Breast epithelium (tissue), 4 donors: ENCODE measurements around the gene SDC3. TPM values are rescaled to one million over a fixed set of nuclear protein-coding genes. Genes with fewer than 3 reads are reported as not detected.
"Not testable (repeated sequence)": the region's sequence is repeated elsewhere in the genome, so short reads cannot be mapped to it uniquely, and the experiment has no call there.

ENCODE experiments used
- DNase-seq, 2 donors: peaks; one replicate each; pipeline ENCODE4 v3.0.0-alpha.2; 2019; ENCODE audit warnings: low spot score in 2 of 2
- H3K27ac ChIP-seq, 2 donors: fragments of 200-600 bp; sonication (generic) in 1 of 2; one replicate each; pipeline ENCODE4 v1.5.1; 2016 to 2019; ENCODE audit warnings: mild to moderate bottlenecking in 1 of 2
- H3K27me3 ChIP-seq, 2 donors: fragments of 200-600 bp; sonication (generic) in 1 of 2; one replicate each; pipeline versions ENCODE4 v1.5.1 to v1.6.0; 2017 to 2019; ENCODE audit warnings: control low read depth in 1 of 2, mild to moderate bottlenecking in 1 of 2
- H3K36me3 ChIP-seq: fragments of 200-600 bp; one replicate; pipeline ENCODE4 v1.5.1; 2019
- H3K4me1 ChIP-seq, 2 donors: fragments of 200-600 bp; sonication (generic); one replicate each; pipeline ENCODE4 v1.5.1; 2016 to 2019; ENCODE audit warnings: control low read depth in 1 of 2
- H3K4me3 ChIP-seq, 3 donors: fragments of 200-600 bp; sonication (generic); 1 replicate in 2 of 3; 2 replicates in 1 of 3; pipeline ENCODE4 v1.5.1; 2016 to 2019; ENCODE audit warnings: mild to moderate bottlenecking in 3 of 3, moderate library complexity in 2 of 3
- H3K9me3 ChIP-seq, 2 donors: fragments of 200-600 bp; sonication (generic) in 1 of 2; one replicate each; pipeline ENCODE4 v1.5.1; 2016 to 2019; ENCODE audit warnings: control low read depth in 1 of 2
- CTCF ChIP-seq, 3 donors: fragments of 450-650 bp; IDR thresholded peaks; one replicate each; pipeline ENCODE4 v1.5.1; 2016 to 2017; ENCODE audit warnings: antibody characterized with exemption in 3 of 3, mild to moderate bottlenecking in 3 of 3, moderate library complexity in 3 of 3
- POLR2A ChIP-seq: fragments of 450-650 bp; IDR thresholded peaks from one replicate; pipeline ENCODE4 v1.6.1; 2016; ENCODE audit warnings: antibody characterized with exemption, mild to moderate bottlenecking, moderate library complexity
- POLR2AphosphoS5 ChIP-seq, 3 donors: sonication (generic); formaldehyde crosslinking; IDR thresholded peaks; one replicate each; pipeline ENCODE4 v1.6.1; 2017; ENCODE audit warnings: antibody characterized with exemption in 3 of 3
- intact Hi-C: fragments of 100-400 bp; cut with DNase I; formaldehyde crosslinking; loops from one replicate; pipeline ENCODE4 v1.15.1; 2023; ENCODE audit warnings: low total_unique reads
- total RNA-seq, 3 donors: library from RNA; depleted of rRNA; stranded (reverse); fragments of >200 nt; gene quantifications; one replicate each; pipeline ENCODE4 v1.1.0, GENCODE V29; 2016

SDC3 gene
- total RNA-seq, 3 donors from 2014 or later, result 16.5 to 37.8 (median 26.2) TPM

- DNase-seq, result no peak
- intact Hi-C loops, result no loop called here
- H3K4me3 ChIP-seq, result no peak overlapping the region
- no peaks in the 10 kb centered on the region for H3K27me3 ChIP-seq
- H3K27ac ChIP-seq, result no peak overlapping the region
- TF ChIP-seq POLR2AphosphoS5 (IDR thresholded peaks at IDR 0.05) (no peak), POLR2A (no peak), CTCF (IDR thresholded peaks at IDR 0.05) (no peak)
- H3K36me3 ChIP-seq, result peaks cover 6% of the 10 kb centered on the region
- no peaks in the 10 kb centered on the region for H3K9me3 ChIP-seq
- H3K4me1 ChIP-seq, result no peaks in the 10 kb centered on the region
These were observed 43.5 kb upstream of the SDC3 start for GRCh38 chr1:30952098-30952497.

- no peaks in the 10 kb centered on the region for H3K9me3 ChIP-seq
- H3K27ac ChIP-seq, result peak overlapping the region in 1 of 2 donors; percentile 57
- no peaks in the 10 kb centered on the region for H3K4me1 ChIP-seq
- H3K4me3 ChIP-seq, result no peak overlapping the region
- no peaks in the 10 kb centered on the region for H3K27me3 ChIP-seq
- intact Hi-C loops, result no loop called here
- DNase-seq, result no peak
- H3K36me3 ChIP-seq, result peaks cover 6% of the 10 kb centered on the region
- TF ChIP-seq POLR2A, result no peak
- TF ChIP-seq CTCF (IDR thresholded peaks at IDR 0.05), result no peak
- no peak for TF ChIP-seq POLR2AphosphoS5 (IDR thresholded peaks at IDR 0.05)
These were observed 42.1 kb upstream of the SDC3 start for GRCh38 chr1:30950700-30951099.

GRCh38 chr1:30950053-30950452 is 41.5 kb upstream of the SDC3 start:
- H3K4me1 ChIP-seq, result no peaks in the 10 kb centered on the region
- peak overlapping the region in 1 of 2 donors; percentile 57 for H3K27ac ChIP-seq
- intact Hi-C loops, result no loop called here
- no peak for TF ChIP-seq CTCF (IDR thresholded peaks at IDR 0.05)
- TF ChIP-seq POLR2AphosphoS5 (IDR thresholded peaks at IDR 0.05), result no peak
- TF ChIP-seq POLR2A, result no peak
- peaks cover 6% of the 10 kb centered on the region for H3K36me3 ChIP-seq
- DNase-seq, result no peak
- no peaks in the 10 kb centered on the region for H3K9me3 ChIP-seq
- no peaks in the 10 kb centered on the region for H3K27me3 ChIP-seq
- no peak overlapping the region for H3K4me3 ChIP-seq

- H3K36me3 ChIP-seq, H3K27me3 ChIP-seq, H3K4me3 ChIP-seq, H3K4me1 ChIP-seq, intact Hi-C loops, H3K27ac ChIP-seq, DNase-seq, H3K9me3 ChIP-seq: not testable (repeated sequence)
These were observed 40.9 kb upstream of the SDC3 start for GRCh38 chr1:30949487-30949838.

- H3K27me3 ChIP-seq, intact Hi-C loops, DNase-seq, H3K36me3 ChIP-seq, H3K9me3 ChIP-seq, H3K4me1 ChIP-seq, H3K4me3 ChIP-seq, H3K27ac ChIP-seq: not testable (repeated sequence)
These were observed 40.4 kb upstream of the SDC3 start for GRCh38 chr1:30948813-30949486.

GRCh38 chr1:30948278-30948677 is 39.7 kb upstream of the SDC3 start:
- Histone ChIP-seq H3K9me3 (no peaks in the 10 kb centered on the region), H3K27ac (no peak overlapping the region), H3K36me3 (peaks cover 6% of the 10 kb centered on the region), H3K4me1 (no peaks in the 10 kb centered on the region), H3K4me3 (no peak overlapping the region), H3K27me3 (no peaks in the 10 kb centered on the region)
- DNase-seq, result no peak
- TF ChIP-seq CTCF (IDR thresholded peaks at IDR 0.05), result no peak
- TF ChIP-seq POLR2AphosphoS5 (IDR thresholded peaks at IDR 0.05), result no peak
- intact Hi-C loops, result no loop called here
